Tibial artery (tissue), 4 donors: ENCODE measurements around the gene PDPK1.

Source experiments
- DNase-seq, 2 donors: peaks; one replicate each; pipeline ENCODE4 v3.0.0-alpha.2; 2019
- H3K27ac ChIP-seq, 2 donors: fragments of 200-600 bp; sonication (generic) in 1 of 2; 1 replicate in 1 of 2; 2 replicates in 1 of 2; pipeline ENCODE4 v1.5.1; 2018 to 2019; ENCODE audit warnings: mild to moderate bottlenecking in 1 of 2
- H3K27me3 ChIP-seq, 2 donors: fragments of 200-600 bp; sonication (generic) in 1 of 2; one replicate each; pipeline versions ENCODE4 v1.5.1 to v1.6.0; 2016 to 2019
- H3K36me3 ChIP-seq, 3 donors: fragments of 200-600 bp; sonication (generic) in 2 of 3; one replicate each; pipeline ENCODE4 v1.5.1; 2016 to 2019; ENCODE audit warnings: mild to moderate bottlenecking in 2 of 3
- H3K4me1 ChIP-seq, 4 donors: fragments of 200-600 bp; sonication (generic) in 2 of 4; 1 replicate in 3 of 4; 2 replicates in 1 of 4; pipeline ENCODE4 v1.5.1; 2016 to 2019
- H3K4me3 ChIP-seq, 2 donors: fragments of 200-600 bp; sonication (generic) in 1 of 2; 1 replicate in 1 of 2; 2 replicates in 1 of 2; pipeline ENCODE4 v1.5.1; 2018 to 2019; ENCODE audit warnings: mild to moderate bottlenecking in 2 of 2
- H3K9me3 ChIP-seq, 3 donors: fragments of 200-600 bp; sonication (generic) in 1 of 3; one replicate each; pipeline ENCODE4 v1.5.1; 2016 to 2019
- CTCF ChIP-seq, 2 experiments: fragments of 200-600 bp in 1 of 2; fragments of 450-650 bp in 1 of 2; IDR thresholded peaks; one replicate each; pipeline ENCODE4 v1.5.1; 2017 to 2019; ENCODE audit warnings: antibody characterized with exemption in 2 of 2, mild to moderate bottlenecking in 1 of 2, moderate library complexity in 1 of 2
- intact Hi-C: fragments of 100-400 bp; cut with DNase I; formaldehyde crosslinking; loops from one replicate; pipeline ENCODE4 v1.15.0; 2023; ENCODE audit warnings: low total_unique reads

Gene PDPK1

GRCh38 chr16:2501946-2502895 is 35.6 kb upstream of the PDPK1 start:
- Histone ChIP-seq H3K4me3 (no peak overlapping the region), H3K27me3 (no peaks in the 10 kb centered on the region), H3K4me1 (peaks cover 0 to 48% (median 17%) of the 10 kb centered on the region in 4 donors), H3K9me3 (no peaks in the 10 kb centered on the region), H3K36me3 (peaks cover 0 to 9% (median 0%) of the 10 kb centered on the region in 3 donors), H3K27ac (no peak overlapping the region)
- TF ChIP-seq CTCF (IDR thresholded peaks at IDR 0.05) = no peak
- intact Hi-C loops = loop anchor here (2.0 to 5.0 kb wide), 2 partner anchors 75 to 161 kb away; partner anchors contain the start of genes ABCA3 and CCNF
- DNase-seq = no peak

- no peak for TF ChIP-seq CTCF (IDR thresholded peaks at IDR 0.05)
Observed at GRCh38 chr16:2505695-2506094, 32.1 kb upstream of the PDPK1 start.

GRCh38 chr16:2507052-2507659 is 30.7 kb upstream of the PDPK1 start:
- DNase-seq = peak in 1 of 2 donors; percentile 72
- H3K27ac ChIP-seq = no peak overlapping the region
- H3K27me3 ChIP-seq = no peaks in the 10 kb centered on the region
- no peak for TF ChIP-seq CTCF (IDR thresholded peaks at IDR 0.05)
- no peak overlapping the region for H3K4me3 ChIP-seq
- intact Hi-C loops = no loop called here
- no peaks in the 10 kb centered on the region for H3K36me3 ChIP-seq
- peaks cover 0 to 10% (median 8%) of the 10 kb centered on the region in 4 donors for H3K4me1 ChIP-seq
- no peaks in the 10 kb centered on the region for H3K9me3 ChIP-seq

More at GRCh38 chr16:2505695-2506094, 32.1 kb upstream of the PDPK1 start:
- no peak overlapping the region for H3K4me3 ChIP-seq
- no peak overlapping the region for H3K27ac ChIP-seq
- H3K36me3 ChIP-seq = no peaks in the 10 kb centered on the region
- H3K4me1 ChIP-seq = peaks cover 0 to 14% (median 8%) of the 10 kb centered on the region in 4 donors
- intact Hi-C loops = no loop called here
- H3K9me3 ChIP-seq = no peaks in the 10 kb centered on the region
- no peak for DNase-seq
- H3K27me3 ChIP-seq = no peaks in the 10 kb centered on the region

- intact Hi-C loops = no loop called here
- H3K27ac ChIP-seq = no peak overlapping the region
Observed at GRCh38 chr16:2507665-2508064, 30.2 kb upstream of the PDPK1 start.

More at GRCh38 chr16:2507665-2508064, 30.2 kb upstream of the PDPK1 start:
- no peak for TF ChIP-seq CTCF (IDR thresholded peaks at IDR 0.05)
- peak in 1 of 2 donors; percentile 65 for DNase-seq
- Histone ChIP-seq H3K9me3 (no peaks in the 10 kb centered on the region), H3K4me3 (no peak overlapping the region), H3K36me3 (no peaks in the 10 kb centered on the region), H3K27me3 (no peaks in the 10 kb centered on the region), H3K4me1 (peaks cover 0 to 11% (median 8%) of the 10 kb centered on the region in 4 donors)
